Right lobe of liver (tissue), 4 donors: Measurements from ENCODE around the gene TOMM70.

Source experiments
- POLR2A ChIP-seq: fragments of 450-650 bp; IDR thresholded peaks from one replicate; pipeline ENCODE4 v1.6.1; 2017; ENCODE audit warnings: antibody characterized with exemption, mild to moderate bottlenecking
- TF ChIP-seq, protein P1 (sequence below), 4 donors: fragments of 200-600 bp in 3 of 4; fragments of 450-650 bp in 1 of 4; IDR thresholded peaks; one replicate each; pipeline versions ENCODE4 v1.5.1 to v1.8.0; 2016 to 2022; ENCODE audit warnings: antibody characterized with exemption in 4 of 4, mild to moderate bottlenecking in 2 of 4
- donor health status: DM: no; HTN: no; CAD: no.
- donor health status: DM: no; HTN: no; CAD: no.
- donor health status: DM: no; HTN: yes; CAD: no.

DNA sequence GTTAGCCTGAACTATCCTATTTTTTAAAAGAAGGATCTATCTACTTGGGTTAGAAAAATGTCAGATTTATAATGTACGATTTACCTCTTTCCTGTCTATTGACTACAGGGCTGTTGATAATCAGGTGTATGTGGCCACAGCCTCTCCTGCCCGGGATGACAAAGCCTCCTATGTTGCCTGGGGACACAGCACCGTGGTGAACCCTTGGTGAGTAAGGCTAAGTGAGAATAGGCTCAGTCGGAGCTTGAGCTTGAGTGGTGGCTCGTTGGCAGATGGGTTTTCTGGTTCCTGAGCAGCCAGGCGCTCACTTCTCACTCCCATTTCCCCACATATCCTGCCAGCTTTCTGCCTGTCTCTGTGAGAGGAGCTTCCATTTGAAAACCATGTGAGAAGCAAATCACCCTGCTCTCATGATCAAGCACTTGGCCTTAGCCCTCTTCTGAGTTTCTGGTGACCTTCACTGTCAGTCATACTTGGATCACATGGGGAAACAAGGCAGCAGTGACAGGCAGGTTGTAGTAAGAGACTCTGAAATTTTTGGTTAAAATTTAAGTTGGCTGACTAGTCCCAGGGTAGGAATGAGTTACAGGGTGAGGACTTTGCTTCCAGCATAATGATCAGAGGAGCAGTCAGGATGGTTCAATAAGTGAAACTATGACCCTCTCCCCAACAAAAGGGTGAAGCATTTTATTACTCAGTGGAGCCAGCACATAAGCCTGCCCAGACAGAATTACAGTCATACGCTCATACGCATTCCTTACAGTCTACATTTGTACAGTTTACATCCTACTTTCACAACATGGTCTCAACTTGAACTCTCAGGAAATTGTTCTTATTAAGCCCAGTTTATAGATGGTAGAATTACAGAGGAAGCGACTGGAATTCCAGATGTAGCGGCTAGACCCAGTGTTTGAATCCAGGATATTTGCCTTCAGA is 48.3 kb downstream of the TOMM70 start:
- TF ChIP-seq, protein P1, sequence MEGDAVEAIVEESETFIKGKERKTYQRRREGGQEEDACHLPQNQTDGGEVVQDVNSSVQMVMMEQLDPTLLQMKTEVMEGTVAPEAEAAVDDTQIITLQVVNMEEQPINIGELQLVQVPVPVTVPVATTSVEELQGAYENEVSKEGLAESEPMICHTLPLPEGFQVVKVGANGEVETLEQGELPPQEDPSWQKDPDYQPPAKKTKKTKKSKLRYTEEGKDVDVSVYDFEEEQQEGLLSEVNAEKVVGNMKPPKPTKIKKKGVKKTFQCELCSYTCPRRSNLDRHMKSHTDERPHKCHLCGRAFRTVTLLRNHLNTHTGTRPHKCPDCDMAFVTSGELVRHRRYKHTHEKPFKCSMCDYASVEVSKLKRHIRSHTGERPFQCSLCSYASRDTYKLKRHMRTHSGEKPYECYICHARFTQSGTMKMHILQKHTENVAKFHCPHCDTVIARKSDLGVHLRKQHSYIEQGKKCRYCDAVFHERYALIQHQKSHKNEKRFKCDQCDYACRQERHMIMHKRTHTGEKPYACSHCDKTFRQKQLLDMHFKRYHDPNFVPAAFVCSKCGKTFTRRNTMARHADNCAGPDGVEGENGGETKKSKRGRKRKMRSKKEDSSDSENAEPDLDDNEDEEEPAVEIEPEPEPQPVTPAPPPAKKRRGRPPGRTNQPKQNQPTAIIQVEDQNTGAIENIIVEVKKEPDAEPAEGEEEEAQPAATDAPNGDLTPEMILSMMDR (IDR thresholded peaks at IDR 0.05), result no peak
- no peak for TF ChIP-seq POLR2A
